ENCODE data around the gene BCL2L11.

GRCh38 chr2:111173338-111173737 is 52.6 kb downstream of the BCL2L11 start:
- TF ChIP-seq CTCF (IDR thresholded peaks at IDR 0.05; ENCODE audit: insufficient read depth, low read length) (no peak), GABPA (IDR thresholded peaks at IDR 0.05; ENCODE audit: low read depth) (no peak), REST (IDR thresholded peaks at IDR 0.05; ENCODE audit: insufficient replicate concordance, low read depth) (no peak)

All from HL-60 (cell line).